NCI-H526 (cell line): ENCODE results near the gene MLLT3.

ENCODE experiments used
- DNase-seq, 2 experiments: peaks; one replicate each; lab custom pipeline; 2025; lab: John Stamatoyannopoulos, UW

Gene MLLT3

DNA sequence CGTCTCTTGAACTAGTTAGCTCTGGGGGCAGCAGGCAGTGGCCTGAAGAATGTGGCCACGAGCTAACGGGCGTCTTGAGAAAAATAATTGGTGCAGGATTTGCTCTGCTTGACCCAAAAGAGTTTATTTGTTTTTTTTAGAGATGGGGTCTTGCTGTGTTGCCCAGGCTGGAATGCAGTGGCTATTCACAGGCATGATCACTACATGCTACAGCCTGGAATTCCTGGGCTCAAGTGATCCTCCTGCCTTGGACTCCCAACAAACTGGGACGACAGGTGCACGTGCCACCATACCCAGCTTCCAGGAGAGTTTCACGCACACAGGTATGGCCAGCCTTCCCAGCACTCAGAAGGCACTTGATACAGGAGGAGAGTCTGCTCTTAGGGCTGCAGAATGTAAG is 203.8 kb downstream of the MLLT3 start:
- no peak for DNase-seq

DNA sequence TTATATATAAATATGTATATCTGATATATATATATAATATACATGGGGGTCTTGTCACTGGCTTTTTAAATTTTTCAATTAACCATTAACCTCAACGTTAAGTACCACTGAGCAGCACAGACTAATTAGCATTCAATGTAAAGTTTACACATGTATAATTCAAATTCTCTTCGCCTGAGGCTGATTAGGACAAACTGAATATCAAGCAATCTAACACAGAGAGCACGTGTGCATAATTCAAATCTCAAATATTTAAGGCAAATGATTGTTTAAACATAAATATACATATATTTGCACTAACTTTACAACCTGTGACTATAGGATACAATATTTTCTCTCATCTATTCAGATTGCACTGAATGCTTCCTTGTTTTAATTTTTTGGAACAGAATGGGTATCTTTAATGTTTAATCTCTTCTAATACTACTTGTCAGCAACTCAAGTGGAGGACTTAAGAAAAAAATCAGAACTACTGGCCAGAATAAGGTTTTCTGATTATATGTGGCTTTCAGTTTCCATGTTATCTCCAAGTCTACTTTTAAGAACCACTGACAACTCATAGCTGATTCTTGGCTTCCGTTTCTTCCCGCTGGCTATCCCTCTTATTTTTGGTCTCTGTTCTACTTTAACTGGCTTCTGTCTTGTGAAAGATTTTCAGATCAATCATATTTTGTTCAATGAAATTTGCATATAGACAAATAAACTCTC is 204.8 kb downstream of the MLLT3 start:
- peak; percentile 92 to 95 for DNase-seq

DNA sequence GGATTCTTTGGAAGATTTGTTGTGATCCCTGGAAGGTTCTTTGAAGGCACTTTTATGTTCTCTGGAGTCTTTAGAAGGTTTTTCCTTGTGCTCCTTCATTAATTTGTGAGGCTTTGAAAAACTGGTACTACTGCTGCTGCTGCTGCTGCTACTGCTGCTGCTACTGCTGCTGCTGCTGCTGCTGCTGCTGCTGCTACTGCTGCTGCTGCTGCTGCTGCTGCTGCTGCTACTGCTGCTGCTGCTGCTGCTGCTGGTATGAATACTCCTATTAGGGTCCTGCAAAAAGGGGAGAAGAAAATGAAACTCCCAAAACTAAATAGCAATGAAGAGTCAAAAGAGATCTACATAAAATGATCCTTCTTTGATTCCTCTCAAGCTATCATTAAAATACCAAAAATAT is 208.1 kb downstream of the MLLT3 start:
- no peak for DNase-seq

DNA sequence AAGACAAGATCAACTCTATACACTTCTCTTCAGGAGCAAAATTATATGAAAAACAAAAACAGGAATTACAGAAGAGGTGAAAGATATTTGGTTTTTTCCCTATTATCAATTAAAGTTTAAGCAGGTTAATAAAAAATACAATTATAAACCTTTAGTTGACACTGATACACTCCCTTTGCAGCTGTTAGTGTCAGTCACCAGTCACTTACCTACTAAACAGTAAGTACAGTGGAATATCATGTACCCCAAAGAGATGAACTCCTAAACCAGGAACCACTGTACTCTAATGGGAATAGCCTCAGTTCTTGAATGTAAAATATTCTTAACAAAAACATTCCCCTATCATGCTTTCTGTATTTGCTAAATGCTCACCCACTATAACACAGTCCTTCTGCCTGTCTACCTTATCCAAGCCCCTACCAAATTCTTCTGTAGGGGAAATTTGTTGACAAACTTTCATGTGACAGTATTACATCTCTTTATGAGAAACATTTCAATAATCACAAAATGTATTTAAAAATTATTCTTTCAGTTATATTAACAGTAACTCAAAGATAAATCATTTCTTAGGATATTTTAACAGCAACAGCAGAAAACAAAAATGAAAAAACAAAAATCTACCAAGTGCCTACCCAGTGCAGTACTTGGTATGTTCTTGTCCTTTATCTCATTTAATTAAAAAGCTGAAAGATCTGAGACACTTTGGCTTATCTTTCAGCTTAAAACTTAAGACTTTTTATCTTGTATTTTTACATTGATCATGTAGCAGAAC is 212.8 kb downstream of the MLLT3 start:
- DNase-seq = no peak

DNA sequence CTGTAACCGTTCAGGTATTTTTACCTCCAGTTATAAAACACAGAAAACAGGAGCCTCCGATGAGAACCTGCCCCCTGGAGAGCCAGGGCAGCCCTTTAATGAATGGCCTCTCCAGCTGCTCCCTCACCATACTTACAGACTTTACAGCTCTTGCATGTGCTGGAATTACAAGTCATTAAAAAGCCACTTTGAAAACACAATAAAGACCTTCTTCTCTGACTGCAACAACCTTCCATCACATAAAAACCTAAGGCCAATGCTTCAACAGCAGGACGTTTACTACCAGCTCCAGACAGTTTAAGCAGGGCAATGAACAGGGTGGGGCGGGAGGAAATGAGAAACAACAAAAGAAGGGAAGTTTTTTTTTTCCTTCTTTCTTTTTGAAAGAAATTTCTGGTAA is 213.8 kb downstream of the MLLT3 start:
- no peak for DNase-seq

DNA sequence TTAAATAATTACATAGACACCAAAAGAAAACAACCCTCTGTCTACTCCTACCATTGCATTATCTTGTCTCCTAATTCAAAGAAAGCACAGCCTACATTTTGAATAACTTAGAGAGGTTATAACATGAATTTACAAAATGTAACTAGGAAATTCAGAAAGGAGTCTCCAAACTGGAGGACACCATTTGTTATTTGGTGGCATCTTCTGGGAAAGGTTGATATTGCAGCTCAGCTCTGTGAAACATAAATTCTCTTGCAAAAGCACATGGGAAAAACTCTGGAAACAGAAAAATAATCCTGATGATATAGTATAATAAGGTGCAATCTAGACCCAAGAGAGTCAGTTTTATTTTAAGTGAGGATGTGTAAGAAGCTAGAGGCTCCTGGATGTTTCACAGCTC is 215.3 kb downstream of the MLLT3 start:
- peak in 1 of 2 experiments; percentile 11 for DNase-seq

DNA sequence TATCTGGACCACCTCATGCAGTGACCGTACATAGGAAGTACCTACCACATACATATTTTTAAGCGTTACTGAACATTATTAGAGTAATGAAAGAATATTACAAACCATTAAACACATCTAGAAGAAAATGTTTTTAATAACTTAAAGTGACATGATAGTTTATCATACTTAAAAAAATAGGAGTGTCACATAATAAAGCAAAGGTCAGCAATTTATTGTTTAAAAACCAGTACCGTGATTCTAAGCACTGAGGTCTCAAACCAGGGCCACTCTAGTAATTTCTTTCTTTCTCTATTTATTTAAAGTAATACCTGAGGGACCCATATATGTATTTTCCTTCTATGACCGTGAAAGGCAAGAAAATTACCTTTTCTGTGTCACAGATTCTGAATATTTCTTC is 216.0 kb downstream of the MLLT3 start:
- no peak for DNase-seq

DNA sequence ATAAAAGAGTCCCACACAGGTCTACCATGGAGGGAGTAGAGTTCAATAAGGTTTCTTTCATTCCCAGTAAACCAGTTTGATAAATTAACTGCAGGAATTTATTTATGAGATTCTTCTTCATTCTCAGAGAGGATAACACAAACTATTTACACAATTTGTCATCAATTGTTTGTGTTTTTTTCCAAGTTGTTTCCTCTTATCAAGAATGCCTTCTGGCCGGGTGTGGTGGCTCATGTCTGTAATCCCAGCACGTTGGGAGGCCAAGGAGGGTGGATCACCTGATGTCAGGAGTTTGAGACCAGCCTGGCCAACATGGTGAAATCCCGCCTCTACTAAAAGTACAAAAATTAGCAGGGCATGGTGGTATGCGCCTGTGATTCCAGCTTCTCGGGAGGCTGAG is 216.7 kb downstream of the MLLT3 start:
- DNase-seq = no peak

DNA sequence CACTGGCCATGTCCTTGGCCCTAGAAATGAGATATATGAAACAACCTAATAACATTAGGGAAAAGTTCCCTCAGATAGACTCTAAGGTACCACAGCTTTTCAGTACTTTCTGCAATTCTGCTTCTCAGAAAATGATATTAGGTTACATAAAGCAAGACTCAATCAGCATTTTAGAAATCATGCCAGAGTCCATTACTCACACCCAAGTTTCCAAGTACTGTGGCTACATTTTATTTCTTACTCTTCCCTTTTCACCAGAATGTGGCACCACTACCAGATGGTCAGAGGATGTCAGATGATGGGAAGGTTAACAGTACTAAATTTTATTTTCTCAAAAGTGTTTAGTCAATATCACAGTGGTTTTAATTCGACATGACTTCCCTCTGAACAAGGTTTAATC is 217.2 kb downstream of the MLLT3 start:
- DNase-seq = no peak

DNA sequence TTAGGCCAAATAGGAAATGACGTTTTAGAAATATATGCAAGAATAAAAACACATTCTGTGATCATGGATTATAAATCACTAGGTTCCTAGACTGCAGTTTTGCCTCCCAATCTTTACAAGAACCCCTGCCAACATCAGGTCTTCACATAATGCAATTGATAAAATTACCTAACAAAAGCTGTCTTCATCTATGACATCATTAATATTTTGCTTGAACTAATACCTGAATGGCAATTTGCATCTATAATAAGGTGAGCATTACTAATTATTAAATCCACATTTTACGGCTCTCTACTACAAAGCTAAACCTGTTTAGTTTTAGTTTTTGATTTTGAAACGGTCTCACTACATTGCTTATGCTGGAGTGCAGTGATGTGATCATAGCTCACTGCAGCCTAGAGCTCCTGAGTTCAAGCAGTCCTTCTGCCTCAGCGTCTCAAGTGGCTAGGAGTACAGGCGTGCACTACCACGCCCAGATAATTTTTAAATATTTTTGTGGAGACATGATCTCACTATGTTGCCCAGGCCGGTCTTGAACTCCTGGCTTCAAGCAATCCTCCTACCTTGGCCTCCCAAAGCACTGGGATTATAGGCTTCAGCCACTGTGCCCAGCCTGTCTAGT is 218.0 kb downstream of the MLLT3 start:
- no peak for DNase-seq

DNA sequence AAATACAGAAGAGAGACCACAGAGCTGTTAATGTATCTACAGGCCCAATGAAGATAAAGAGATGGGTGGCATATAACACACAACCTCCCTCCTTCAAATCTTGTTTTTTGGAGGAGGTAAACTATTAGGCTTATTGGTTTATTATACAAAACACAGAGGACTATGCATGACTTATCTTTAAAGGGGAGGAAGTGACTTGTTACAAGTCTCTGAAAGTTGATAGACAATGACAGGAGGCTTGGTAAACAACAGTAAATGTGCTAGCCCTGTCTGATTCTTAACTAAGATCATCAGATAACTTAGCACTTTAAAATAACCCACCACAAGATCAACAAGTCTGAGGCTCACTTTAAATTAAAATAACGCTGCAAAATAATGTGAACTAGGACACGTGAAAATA is 219.0 kb downstream of the MLLT3 start:
- no peak for DNase-seq

DNA sequence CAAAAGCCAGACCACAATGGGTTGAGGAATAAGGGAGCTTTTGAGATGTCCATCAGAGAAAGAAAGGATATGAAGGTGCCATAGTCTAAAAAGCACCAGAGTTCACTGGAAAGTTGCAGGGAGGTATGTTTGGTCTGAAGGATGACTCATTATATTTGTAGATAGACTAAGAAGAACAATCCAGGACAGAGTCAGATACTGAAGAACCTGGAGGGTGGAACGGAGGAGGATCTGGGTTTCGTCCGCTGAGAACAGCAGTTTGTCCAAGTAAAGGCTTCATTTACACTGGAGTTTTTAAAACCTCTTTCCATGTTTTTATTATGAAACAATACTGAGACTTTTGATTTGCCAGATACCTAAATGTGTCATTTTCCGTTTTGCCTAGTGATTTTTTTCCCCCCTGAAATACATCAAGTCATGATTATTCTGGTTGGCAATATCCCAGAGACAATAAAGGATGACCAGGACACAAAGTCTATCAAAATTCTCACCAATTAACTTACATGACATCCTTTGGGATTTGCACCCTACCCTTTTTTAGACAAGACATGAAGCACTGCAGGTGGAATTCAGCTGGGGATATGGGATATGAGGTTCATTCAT is 219.9 kb downstream of the MLLT3 start:
- no peak for DNase-seq

DNA sequence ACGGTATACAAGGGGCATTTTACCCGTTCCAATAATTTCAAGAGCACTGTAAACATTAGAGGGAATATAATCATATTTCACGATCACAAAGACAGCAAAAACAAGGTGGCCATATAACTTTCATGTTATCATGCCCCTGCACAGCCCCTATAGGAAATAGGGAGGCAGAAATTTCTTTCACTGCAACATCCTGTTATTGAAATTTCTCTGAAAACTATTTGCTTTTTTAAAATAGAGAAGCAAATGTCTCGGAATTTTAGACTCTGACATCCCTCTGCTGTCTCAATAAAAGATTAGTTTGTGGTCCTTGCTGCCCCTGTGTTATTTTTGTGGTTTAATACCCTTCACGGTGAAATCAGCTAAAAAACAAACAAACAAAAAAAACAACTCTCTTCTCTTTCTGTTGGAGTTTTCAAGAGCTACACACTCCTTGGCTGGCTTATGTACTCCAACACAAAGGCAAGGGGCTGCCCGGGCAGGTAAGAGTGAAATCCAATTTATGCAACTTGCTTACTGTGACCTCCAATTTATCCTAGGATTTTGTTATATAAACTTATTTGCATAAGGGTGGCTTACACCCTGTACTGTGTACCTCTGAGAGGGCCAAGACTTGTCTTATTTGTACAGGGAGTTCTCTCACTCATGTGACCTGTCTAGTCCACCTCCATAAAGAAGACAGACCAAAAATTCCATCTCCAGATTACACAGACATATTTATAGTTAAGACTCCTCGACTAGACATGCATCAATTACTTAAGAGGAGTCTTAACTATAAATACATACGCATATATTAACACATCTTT is 223.6 kb downstream of the MLLT3 start:
- no peak for DNase-seq

DNA sequence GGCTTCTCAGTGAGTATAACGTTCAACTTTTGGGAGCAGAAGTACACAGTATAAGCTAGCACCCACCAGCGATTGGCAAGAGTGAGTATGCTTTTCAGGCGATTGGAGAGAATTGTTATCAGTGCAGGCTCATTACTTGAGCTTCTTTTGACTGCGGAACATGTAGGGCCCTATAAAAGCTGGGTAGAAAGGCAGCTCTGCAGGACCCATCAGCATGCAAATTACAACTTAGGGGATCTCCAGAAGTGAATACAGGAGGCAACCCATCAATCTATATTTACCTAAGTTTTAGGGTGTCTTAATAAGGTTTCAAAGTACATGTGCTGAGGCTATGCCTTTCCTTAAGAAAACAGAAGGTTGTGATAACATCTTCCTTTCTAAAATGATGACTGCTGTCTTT is 225.0 kb downstream of the MLLT3 start:
- DNase-seq = no peak

DNA sequence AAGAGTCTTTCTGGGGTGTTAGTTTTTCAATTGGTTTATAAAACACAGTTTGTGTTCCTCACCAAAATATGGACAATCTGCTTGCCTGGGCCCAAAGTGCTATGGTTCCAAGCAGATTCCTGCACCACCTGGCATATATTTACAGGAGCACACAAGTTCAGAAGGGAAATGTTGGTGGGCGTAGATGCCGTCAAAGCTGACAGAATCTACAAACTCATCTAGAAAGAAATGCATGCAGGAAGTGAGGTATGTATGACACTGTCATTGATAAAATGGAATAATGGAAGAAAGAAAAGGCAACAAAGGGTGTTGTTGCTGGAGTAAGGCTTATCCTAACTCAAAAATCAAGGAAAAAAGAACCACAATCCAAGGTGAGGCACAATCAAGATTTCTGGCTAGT is 225.8 kb downstream of the MLLT3 start:
- no peak for DNase-seq

DNA sequence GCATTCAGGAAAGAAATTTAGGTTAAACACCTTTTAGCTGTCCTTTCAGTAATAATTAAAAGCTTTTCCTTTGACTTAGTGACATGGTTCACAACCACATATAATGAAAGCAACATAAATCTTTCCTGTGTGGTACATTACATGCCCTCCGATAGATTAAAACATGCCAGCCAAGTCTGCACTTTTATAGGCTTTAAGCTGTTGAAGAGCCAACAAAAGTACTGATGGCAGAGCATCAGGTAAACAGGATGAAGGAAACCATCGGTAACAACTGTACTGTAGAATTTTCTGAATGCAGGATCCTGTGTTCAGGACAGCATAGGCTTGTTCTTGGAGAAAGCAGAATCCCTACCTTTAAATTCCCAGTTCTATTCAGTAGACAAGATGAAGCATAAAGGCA is 226.6 kb downstream of the MLLT3 start:
- no peak for DNase-seq

DNA sequence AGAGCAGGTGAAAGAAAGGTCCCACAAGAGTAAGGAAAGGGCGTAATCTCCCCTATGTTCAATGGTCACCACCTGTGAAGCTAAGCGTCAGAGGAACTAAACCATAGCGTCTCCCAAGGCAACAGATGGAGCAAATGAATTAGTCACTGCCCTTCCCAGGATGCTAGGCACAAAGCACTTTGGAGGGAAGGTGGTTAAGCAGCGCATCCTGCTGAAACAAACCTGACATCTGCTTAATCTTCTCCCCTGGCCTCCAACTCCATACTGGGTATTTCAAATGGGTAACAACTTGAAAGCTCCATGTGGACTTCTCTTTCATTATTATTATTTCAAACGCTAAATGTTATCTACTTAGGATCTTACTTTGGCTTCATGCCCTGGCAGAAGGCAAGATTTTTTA is 227.3 kb downstream of the MLLT3 start:
- no peak for DNase-seq

DNA sequence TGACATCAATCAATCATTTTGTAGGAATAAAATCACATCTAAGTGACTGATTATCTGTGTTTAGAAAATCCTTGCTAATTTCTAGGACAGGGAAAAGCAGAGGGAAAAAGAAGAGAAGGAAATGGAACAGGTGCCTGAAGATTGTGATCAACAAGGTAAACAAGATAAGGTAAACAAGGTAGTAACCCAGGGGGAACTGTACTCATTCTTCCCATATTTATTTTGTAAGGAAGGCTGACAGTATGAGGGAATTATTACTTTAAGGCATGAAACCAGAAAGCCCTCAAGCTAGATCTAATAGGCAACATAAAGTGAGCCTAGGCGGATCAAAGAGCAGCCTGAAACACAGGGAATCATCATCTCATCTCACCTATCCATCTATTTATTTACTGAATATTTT is 231.1 kb downstream of the MLLT3 start:
- DNase-seq = no peak

DNA sequence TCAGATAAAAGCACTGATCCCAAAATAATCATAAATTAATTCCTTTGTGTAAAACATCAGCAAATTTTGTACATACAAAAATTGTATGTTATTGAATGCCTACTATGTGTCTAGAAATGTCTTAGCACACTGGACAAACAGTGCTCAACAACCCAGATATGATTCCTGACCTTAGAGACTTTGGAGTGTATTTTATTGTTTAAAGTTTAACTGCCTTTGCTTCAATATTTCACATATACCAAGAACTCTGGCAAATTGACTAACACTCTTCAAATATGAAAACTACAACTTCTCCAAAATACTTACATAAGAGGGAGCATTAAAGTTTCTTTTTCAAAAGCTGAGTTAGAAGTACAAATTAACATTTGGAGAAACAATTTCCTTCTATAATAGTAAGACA is 231.9 kb downstream of the MLLT3 start:
- DNase-seq = no peak

DNA sequence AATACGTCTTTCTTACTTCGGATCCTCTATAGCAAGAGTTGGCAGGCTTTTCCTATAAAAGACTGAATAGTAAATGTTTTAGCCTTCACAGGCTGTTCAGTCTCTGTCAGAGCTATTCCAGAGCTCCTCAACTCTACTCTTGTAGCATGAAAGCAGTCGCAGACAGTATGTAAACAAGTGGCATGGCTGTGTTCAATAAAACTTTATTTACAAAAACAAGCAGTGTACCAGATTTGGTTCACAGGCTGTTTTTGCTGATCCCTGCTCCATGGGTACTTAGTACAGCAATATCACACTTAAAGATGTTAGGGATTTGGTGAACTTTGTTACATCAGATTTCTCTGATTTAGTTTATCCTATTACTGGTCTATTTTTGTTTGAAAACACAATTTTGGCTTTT is 235.2 kb downstream of the MLLT3 start:
- DNase-seq = no peak

DNA sequence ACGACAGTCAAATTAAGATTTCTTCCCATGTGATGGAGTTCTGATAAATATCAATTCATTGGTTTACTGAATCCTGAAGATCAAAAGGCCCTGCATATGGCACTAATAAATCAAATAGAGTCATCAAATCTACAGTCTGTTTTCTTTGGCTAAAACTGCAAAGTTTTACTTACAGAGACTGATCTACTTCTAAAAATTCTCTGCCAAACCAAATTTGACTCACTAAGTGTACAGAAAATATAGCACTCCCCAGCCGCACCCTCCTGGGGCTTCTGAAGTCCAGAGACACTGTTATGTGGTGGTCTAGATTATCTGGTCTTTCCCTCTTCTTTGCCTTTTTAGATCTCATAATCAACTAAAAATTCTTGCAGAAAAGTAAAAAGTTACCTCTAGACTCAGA is 237.7 kb downstream of the MLLT3 start:
- no peak for DNase-seq

DNA sequence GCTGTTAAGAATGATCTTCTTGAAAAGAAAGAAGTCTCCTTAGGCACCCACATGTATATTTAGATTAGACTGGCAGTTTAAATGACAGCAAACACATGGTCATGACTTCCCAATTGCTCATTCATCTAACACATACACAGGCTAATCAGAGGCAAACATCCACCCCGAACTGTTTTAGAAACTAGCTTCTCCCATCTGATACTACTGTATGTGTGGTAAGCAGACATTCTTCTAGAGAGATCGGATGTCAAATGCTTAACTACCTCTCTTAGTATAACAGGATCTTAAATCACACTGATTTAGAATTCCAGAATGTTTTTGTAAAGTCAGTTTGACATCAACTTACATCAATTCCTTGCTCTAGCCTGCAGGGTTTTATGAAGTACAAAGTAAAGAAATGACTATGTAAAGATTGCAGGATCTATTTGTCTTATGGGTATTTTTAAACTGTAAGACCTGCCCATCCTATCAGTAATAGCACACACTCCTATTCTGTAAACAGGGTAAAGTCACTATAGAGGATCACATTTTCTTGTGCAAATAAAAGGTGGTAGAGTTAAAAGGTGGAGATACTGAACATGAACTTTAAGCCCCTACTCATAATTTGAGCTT is 239.7 kb downstream of the MLLT3 start:
- DNase-seq = peak; percentile 86 to 94
